Activated naive CD4-positive, alpha-beta T cell treated with anti-CD3 and anti-CD28 coated beads, Interleukin-2, amount 10 ng/mL, durations not matched to agents 7 days and 5 days (primary cell): ENCODE data around the gene GTF3A.
A peak's percentile ranks its signal among the peaks of the same experiment; 100 is the strongest.
"Not testable (repeated sequence)": the region's sequence is repeated elsewhere in the genome, so short reads cannot be mapped to it uniquely, and the experiment has no call there.

Experiments
- CTCF ChIA-PET: fragments of 350-600 bp; sonication (Branson Sonifier 250); formaldehyde crosslinking; loops from one replicate; lab custom pipeline; 2021; ENCODE audit warnings: antibody characterized with exemption; lab: Charles Lee
- DNase-seq: peaks from one replicate; pipeline ENCODE4 v3.0.0-alpha.2; 2020
- H3K27ac Mint-ChIP-seq: one replicate; pipeline ENCODE4 v1.8.0; 2021; ENCODE audit warnings: mild to moderate bottlenecking, moderate library complexity, mixed read lengths
- H3K27me3 Mint-ChIP-seq: one replicate; pipeline ENCODE4 v1.8.0; 2021; ENCODE audit warnings: mild to moderate bottlenecking, mixed read lengths
- H3K36me3 Mint-ChIP-seq: one replicate; pipeline ENCODE4 v1.8.0; 2021; ENCODE audit warnings: mixed read lengths
- H3K4me1 Mint-ChIP-seq: one replicate; pipeline ENCODE4 v1.8.0; 2021; ENCODE audit warnings: mixed read lengths
- H3K4me3 Mint-ChIP-seq: one replicate; pipeline ENCODE4 v1.8.0; 2021; ENCODE audit warnings: mild to moderate bottlenecking, moderate library complexity, mixed read lengths
- H3K9me3 Mint-ChIP-seq: one replicate; pipeline ENCODE4 v1.8.0; 2021; ENCODE audit warnings: mixed read lengths

GTF3A gene

DNA sequence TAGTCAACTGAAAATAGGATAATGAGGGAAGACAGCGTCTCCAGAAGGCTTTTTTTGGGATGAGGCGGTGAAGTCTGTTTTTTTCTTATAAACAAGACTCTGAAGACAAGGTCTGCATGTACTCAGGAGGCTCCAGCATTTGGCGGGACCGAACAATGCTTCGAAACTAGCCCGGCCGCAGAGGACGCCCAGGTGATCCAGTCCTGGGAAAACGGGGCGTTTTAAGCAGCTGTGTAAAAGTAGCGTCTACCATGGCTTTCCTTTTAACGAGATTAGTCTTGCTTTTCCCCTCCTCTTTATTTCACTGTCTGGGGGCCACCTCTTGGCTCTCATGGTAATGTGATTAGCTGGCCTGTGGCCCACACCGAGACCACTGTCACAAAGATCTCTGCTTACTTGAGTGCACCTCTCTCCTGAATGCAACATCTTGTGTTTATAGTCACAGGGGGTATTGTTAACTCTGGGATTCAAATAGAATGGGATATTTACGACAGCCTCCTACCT is 29.4 kb upstream of the GTF3A start:
- H3K27ac Mint-ChIP-seq: no peak overlapping the region
- no peaks in the 10 kb centered on the region for H3K4me1 Mint-ChIP-seq
- H3K4me3 Mint-ChIP-seq: no peak overlapping the region
- H3K36me3 Mint-ChIP-seq: no peaks in the 10 kb centered on the region
- peaks cover 13% of the 10 kb centered on the region for H3K27me3 Mint-ChIP-seq
- CTCF ChIA-PET: interaction anchor here (1.3 to 1.6 kb wide), 2 partner anchors 13 to 16 kb away, joined by 3 read pairs; no protein-coding TSS in a partner anchor
- H3K9me3 Mint-ChIP-seq: no peaks in the 10 kb centered on the region
- no peak for DNase-seq

DNA sequence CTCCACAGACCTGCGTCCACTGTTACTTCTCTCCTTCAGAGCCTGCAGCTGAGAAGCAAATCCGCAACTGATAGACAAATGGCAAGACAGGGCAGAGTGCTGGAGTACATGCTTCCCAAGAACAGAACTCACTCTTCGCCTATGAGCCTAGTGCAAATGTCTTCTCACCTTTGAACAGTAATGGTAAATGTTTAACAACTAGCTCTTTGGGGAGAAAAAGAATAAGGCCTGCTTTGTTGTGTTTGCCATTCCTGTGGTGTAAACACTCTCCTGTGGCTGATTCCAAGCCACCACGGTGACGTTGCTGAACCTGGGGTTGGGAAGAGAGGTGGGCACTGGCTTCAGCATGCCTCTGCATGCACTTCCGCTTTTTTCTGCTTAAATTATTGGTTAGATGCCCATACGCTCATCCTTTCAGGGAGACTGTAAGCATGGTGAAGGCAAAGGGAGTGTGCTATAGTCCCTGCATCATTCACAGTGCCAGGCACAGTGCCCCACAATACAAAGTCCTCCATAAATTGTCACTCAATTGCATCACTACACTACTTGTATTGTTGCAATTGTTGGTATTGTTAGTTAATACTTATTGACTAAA is 28.1 kb upstream of the GTF3A start:
- no peak overlapping the region for H3K4me3 Mint-ChIP-seq
- no peak overlapping the region for H3K27ac Mint-ChIP-seq
- no peak for DNase-seq
- H3K27me3 Mint-ChIP-seq: peaks cover 17% of the 10 kb centered on the region
- H3K4me1 Mint-ChIP-seq: peaks cover 4% of the 10 kb centered on the region
- no peaks in the 10 kb centered on the region for H3K36me3 Mint-ChIP-seq
- no peaks in the 10 kb centered on the region for H3K9me3 Mint-ChIP-seq
- CTCF ChIA-PET: interaction anchor here (1.3 to 1.6 kb wide), 2 partner anchors 14 to 17 kb away, joined by 3 read pairs; no protein-coding TSS in a partner anchor

DNA sequence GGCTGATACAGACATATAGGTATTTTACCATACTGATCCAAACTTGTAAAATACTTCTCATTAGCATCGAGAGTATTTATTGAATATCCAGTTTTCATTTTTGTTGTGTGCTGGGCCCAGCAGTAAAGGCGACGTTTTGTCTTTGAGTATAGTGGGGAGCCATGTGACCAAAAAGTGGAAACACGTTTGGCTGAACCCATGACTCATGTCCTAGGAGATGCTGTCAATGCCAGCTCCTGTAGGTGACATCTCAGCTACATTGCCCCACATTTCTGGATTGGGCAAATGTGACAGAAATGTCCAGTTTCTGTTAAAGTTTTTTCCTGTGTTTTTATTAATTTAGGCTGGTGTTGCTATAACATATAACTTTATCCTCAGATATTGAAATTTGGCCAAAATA is 26.1 kb upstream of the GTF3A start:
- CTCF ChIA-PET: no interaction called here

DNA sequence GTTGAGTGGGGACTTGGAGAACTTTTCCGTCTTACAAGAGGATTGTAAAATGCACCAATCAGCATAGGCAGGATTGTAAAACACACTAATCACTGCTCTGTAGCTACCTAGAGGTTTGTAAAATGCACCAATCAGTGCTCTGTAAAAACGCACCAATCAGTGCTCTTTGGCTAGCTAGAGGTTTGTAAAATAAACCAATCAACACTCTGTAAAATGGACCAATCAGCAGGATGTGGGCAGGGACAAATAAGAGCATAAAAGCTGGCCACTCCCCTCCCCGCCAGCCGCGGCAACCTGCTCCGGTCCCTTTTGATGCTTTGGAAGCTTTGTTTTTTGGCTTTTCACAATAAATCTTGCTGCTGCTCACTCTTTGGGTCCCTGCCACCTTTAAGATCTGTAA is 24.0 kb upstream of the GTF3A start:
- H3K4me3 Mint-ChIP-seq, H3K36me3 Mint-ChIP-seq, CTCF ChIA-PET, H3K9me3 Mint-ChIP-seq, H3K4me1 Mint-ChIP-seq, DNase-seq, H3K27ac Mint-ChIP-seq: not testable (repeated sequence)
- H3K27me3 Mint-ChIP-seq: peaks cover 21% of the 10 kb centered on the region

More for the DNA sequence above, 26.1 kb upstream of the GTF3A start:
- H3K36me3 Mint-ChIP-seq: no peaks in the 10 kb centered on the region
- H3K4me3 Mint-ChIP-seq: no peak overlapping the region
- H3K9me3 Mint-ChIP-seq: no peaks in the 10 kb centered on the region
- peaks cover 5% of the 10 kb centered on the region for H3K4me1 Mint-ChIP-seq
- DNase-seq: no peak
- H3K27ac Mint-ChIP-seq: no peak overlapping the region
- peaks cover 14% of the 10 kb centered on the region for H3K27me3 Mint-ChIP-seq

DNA sequence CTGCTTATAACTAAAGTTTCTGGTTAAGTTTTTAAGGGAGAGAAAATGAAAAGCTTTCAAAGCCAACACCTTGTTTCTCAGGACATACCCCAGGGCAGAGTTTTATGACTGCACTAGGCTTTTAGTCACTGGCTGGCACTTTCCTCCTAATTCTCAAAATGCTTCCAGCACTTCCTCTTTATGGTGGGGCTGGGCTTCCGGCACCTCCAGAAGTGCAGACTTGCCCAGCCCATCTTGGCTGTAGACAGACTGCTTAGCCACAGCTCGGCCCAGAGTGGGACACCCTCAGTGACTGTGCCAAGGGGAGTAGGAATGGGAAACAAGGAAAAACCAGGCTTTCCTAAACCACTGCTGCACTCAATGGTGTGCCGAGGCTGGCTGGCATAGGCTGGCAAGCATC is 23.2 kb upstream of the GTF3A start:
- Mint-ChIP-seq H3K36me3 (no peaks in the 10 kb centered on the region), H3K4me1 (peaks cover 5% of the 10 kb centered on the region), H3K27ac (no peak overlapping the region), H3K27me3 (peaks cover 19% of the 10 kb centered on the region), H3K9me3 (no peaks in the 10 kb centered on the region), H3K4me3 (no peak overlapping the region)
- DNase-seq: no peak
- CTCF ChIA-PET: interaction anchor here (0.7 to 0.9 kb wide), 2 partner anchors 34 to 558 kb away, joined by 3 to 4 read pairs; no protein-coding TSS in a partner anchor

DNA sequence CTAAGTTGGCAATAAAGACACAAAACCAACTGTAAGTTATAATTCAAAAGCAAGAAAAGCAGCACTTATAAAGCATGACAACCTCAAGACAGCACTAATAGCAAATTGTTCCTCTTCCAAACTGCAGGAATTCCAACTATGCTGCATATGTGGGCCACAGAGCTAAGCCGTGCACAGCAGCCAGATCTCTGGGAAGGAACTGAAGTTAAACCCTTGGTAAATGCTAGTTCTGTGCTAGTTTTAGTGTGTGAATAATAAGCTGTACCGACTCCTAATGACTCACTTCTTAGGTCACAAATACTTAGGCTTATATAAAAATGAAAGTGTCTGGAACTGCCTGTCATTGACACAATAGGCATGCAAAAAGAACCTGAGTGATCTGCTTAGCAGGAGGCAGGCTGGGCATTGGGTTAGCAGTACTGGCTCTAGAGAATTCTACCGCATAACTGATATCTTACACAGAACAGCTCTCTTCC is 21.2 kb upstream of the GTF3A start:
- Mint-ChIP-seq H3K27ac (no peak overlapping the region), H3K4me1 (peaks cover 9% of the 10 kb centered on the region), H3K9me3 (no peaks in the 10 kb centered on the region), H3K36me3 (no peaks in the 10 kb centered on the region), H3K4me3 (no peak overlapping the region), H3K27me3 (peaks cover 21% of the 10 kb centered on the region)
- CTCF ChIA-PET: interaction anchor here (1.1 to 2.1 kb wide), 3 partner anchors 48 to 423 kb away, joined by 3 to 8 read pairs (median 4); partner anchors contain the start of gene MTIF3
- no peak for DNase-seq

DNA sequence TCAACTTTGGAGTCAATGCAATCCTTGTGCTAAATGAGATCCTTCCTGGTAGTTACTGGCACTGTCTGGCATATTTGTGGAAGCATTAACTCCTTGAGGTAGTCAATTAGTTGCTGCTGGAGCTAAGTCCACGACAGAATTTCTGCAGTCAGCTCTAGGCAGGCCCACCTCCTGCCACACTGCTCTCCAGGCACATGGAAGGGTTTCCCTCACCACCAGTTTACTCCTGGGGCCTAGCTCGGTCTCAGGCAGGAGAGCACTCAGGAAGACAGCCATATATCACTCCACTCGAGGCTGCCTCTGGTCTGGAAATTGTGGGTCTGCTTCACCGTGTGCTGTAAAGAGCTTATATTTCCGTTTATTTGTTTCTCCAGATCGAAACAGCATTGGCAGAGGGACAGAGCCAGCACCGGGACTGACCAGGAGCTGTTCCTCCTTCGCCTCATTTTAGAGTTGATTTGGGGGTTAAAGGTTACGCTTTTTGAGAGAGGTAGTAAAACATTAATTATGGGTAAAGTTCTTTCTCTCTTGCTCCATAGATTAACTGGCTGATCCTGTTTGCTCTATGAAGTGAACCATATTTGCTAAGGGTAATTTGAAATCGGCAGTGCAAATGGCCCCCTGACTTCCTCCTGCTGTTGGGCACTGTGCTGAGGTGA is 20.6 kb upstream of the GTF3A start:
- CTCF ChIA-PET: interaction anchor here (0.6 to 2.1 kb wide), 4 partner anchors 47 to 555 kb away, joined by 3 to 8 read pairs (median 4); partner anchors contain the start of gene MTIF3
- H3K27me3 Mint-ChIP-seq: peaks cover 24% of the 10 kb centered on the region
- no peak for DNase-seq
- no peaks in the 10 kb centered on the region for H3K9me3 Mint-ChIP-seq
- H3K36me3 Mint-ChIP-seq: no peaks in the 10 kb centered on the region
- H3K4me3 Mint-ChIP-seq: no peak overlapping the region
- peaks cover 9% of the 10 kb centered on the region for H3K4me1 Mint-ChIP-seq
- H3K27ac Mint-ChIP-seq: no peak overlapping the region

DNA sequence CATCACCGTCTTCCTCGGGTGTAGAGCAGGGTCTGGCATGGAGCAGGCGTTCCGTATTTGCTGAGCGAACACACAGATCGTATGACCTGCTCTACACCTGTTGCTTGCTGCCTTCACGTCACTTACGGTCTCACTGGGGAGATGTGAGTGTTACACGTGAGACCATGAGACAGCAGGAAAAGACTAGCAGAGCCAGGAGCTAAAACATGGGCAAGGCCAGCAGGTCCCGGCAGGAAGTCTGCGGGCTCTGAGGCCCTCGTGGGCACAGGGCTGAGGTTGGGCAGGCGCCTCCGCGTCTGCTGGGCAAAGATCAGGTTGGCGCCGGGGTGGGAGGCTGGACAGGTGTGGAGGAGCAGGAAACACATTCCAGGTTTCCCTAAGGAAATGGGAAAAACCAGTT is 19.7 kb upstream of the GTF3A start:
- Mint-ChIP-seq H3K4me3 (no peak overlapping the region), H3K36me3 (no peaks in the 10 kb centered on the region), H3K27ac (no peak overlapping the region), H3K27me3 (peaks cover 32% of the 10 kb centered on the region), H3K9me3 (no peaks in the 10 kb centered on the region), H3K4me1 (peaks cover 9% of the 10 kb centered on the region)
- DNase-seq: no peak
- CTCF ChIA-PET: interaction anchor here (0.6 to 2.5 kb wide), 5 partner anchors 68 to 554 kb away, joined by 3 to 15 read pairs (median 5); no protein-coding TSS in a partner anchor

DNA sequence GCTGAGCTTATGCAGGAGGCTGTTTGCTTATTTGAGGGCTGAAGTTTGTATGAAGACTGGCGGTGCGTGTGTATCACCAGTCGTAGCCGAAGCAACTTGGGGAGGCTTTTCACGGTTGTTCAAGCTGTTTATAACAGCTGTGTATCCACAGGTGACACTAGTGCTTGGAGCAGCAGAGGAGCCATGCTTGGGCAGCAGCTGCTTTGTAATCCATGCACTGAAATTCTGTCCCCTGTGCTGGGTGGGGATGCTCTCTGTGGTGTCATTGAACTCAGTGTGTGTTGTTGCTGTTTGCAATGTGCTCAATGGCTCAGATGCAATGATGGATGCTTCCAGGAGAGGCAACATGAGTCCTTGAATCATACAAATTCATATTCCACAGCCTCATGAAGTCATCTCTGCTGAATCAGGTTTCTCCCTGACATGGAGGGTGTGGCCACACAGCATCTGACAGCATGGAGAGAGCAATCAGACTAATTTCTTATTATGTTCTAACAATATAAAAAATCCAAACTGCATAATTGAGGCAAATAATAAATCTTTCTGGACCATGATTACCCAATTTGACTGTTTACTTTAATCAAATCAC is 18.8 kb upstream of the GTF3A start:
- no peaks in the 10 kb centered on the region for H3K36me3 Mint-ChIP-seq

DNA sequence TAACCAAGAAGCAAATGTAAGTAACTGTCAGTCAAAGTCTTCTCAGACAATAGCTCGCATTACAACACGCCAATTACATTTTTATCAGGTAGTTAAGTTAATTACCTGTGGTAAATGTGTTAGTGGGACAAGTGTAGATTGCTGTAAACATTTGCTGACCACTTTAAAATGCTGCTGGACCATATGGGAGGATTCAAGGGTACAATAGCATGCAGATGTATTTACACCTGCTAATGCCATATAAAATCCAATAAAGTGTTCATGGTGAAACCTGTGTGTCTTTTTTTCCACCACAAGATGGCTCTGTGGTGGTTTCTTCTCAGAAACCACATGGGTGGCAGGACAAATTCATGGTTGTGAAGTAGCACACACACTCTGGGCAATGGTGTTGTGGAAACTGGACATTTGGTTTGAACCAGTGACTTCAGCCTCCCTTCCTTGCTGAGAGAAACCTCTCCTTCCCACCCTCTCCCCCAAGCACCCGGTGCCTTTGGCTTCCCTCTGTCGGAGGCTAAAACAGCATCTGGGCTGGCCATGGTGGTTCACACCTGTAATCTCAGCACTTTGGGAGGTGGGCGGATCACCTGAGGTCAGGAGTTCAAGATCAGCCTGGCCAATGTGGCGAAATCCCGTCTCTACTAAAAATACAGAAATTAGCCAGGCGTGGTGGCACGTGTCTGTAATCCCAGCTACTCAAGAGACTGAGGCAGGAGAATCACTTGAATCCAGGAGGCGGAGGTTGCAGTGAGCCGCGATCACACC is 18.1 kb upstream of the GTF3A start:
- H3K4me3 Mint-ChIP-seq: no peak overlapping the region
- H3K4me1 Mint-ChIP-seq: peaks cover 5% of the 10 kb centered on the region
- DNase-seq: peak; percentile 38
- no peaks in the 10 kb centered on the region for H3K9me3 Mint-ChIP-seq
- no peak overlapping the region for H3K27ac Mint-ChIP-seq
- CTCF ChIA-PET: interaction anchor here (0.6 to 2.5 kb wide), 5 partner anchors 16 to 420 kb away, joined by 3 to 15 read pairs (median 4); partner anchors contain the start of gene MTIF3
- H3K27me3 Mint-ChIP-seq: peaks cover 40% of the 10 kb centered on the region
- H3K36me3 Mint-ChIP-seq: no peaks in the 10 kb centered on the region

More for the DNA sequence above, 18.8 kb upstream of the GTF3A start:
- Mint-ChIP-seq H3K4me3 (no peak overlapping the region), H3K27me3 (peaks cover 38% of the 10 kb centered on the region), H3K4me1 (peaks cover 9% of the 10 kb centered on the region), H3K9me3 (no peaks in the 10 kb centered on the region), H3K27ac (no peak overlapping the region)
- DNase-seq: no peak
- CTCF ChIA-PET: interaction anchor here (0.8 to 2.5 kb wide), 5 partner anchors 44 to 421 kb away, joined by 3 to 15 read pairs (median 3); partner anchors contain the start of gene MTIF3

DNA sequence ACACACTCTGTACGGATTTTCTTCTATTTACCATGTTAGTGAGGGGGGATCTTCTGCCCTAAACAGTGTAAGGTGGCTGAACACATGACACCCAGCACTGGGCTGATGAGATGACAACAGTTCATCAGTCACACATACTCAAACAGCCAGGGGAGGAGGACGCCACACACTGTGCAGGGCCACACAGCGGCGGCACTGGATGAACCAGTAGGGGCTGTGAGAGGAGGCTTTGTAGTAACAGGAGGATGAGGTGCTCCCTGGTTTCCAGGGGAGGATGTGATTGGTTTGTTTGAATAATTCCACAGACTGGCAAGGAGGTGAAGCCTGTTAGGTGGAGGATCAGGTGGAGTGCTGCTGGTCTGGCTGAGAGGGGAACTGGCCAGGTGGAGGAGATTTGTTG is 16.3 kb upstream of the GTF3A start:
- H3K4me3 Mint-ChIP-seq: no peak overlapping the region
- no peaks in the 10 kb centered on the region for H3K36me3 Mint-ChIP-seq
- CTCF ChIA-PET: no interaction called here
- peaks cover 4% of the 10 kb centered on the region for H3K4me1 Mint-ChIP-seq
- peaks cover 53% of the 10 kb centered on the region for H3K27me3 Mint-ChIP-seq
- H3K9me3 Mint-ChIP-seq: no peaks in the 10 kb centered on the region
- DNase-seq: no peak
- H3K27ac Mint-ChIP-seq: no peak overlapping the region

DNA sequence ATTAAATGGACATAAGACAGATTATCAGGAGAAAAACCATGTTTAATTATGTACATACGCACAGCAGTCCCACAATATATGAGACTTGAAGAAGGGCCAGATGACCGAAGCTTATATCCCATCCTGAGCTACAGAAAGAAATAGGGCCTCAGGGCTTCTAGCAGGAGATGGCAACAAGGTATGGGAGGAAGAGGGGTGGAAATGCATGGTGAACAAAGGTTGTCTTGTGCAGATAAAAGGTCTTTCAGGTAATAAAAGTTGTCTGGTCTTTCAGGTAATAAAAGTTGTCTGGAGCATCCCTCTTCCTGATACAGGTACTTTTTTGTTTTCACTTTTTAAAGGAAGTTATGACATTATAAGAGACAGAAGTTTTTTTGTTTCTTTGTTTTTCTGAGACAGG is 15.4 kb upstream of the GTF3A start:
- H3K9me3 Mint-ChIP-seq: no peaks in the 10 kb centered on the region
- DNase-seq: no peak
- H3K4me1 Mint-ChIP-seq: peaks cover 4% of the 10 kb centered on the region
- H3K27me3 Mint-ChIP-seq: peaks cover 61% of the 10 kb centered on the region
- CTCF ChIA-PET: interaction anchor here (1.6 kb wide), 1 partner anchor 64 kb away, joined by 4 read pairs; no protein-coding TSS in a partner anchor
- no peaks in the 10 kb centered on the region for H3K36me3 Mint-ChIP-seq
- no peak overlapping the region for H3K4me3 Mint-ChIP-seq
- no peak overlapping the region for H3K27ac Mint-ChIP-seq

DNA sequence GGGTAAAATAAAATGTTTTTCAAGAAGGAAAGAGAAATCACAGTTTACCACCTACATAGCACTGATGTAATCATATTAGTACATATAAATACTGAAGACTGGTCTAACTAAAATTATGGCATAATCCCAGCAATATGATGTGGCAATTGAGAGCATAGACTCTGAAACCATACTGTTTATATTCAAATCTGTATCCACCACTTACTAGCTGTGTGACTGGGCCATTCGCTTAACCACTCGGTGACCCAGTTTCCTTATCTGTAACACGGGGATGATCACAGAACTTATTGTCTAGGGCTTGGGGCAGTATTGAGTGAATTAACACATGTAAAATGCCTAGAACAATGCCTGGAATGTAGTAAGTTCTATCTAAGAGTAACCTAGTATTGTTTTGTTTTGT is 13.1 kb upstream of the GTF3A start:
- Mint-ChIP-seq H3K4me1 (peaks cover 3% of the 10 kb centered on the region), H3K36me3 (no peaks in the 10 kb centered on the region), H3K27me3 (peaks cover 76% of the 10 kb centered on the region), H3K4me3 (no peak overlapping the region), H3K9me3 (no peaks in the 10 kb centered on the region), H3K27ac (no peak overlapping the region)
- CTCF ChIA-PET: no interaction called here
- DNase-seq: no peak
